Activated T-helper 2 cell treated with anti-CD3 and anti-CD28 coated beads, Interferon-gamma antibody, Interleukin-2, Interleukin-4, amounts not matched to agents 10 μg/mL and 5 μg/mL and 100 μg/mL, durations not matched to agents 14 hours and 24 hours and 36 hours (primary cell): Measurements from ENCODE around the gene FKBP15. TPM values are rescaled to one million over a fixed set of nuclear protein-coding genes. Genes with fewer than 3 reads are reported as not detected.

Experiments used
- DNase-seq: peaks from one replicate; pipeline ENCODE4 v3.0.0; 2021; ENCODE audit warnings: low spot score
- H3K27ac Mint-ChIP-seq: one replicate; pipeline ENCODE4 v1.8.0; 2021; ENCODE audit warnings: mixed read lengths
- H3K27me3 Mint-ChIP-seq: one replicate; pipeline ENCODE4 v1.8.0; 2021; ENCODE audit warnings: low read depth, mixed read lengths
- H3K36me3 Mint-ChIP-seq: one replicate; pipeline ENCODE4 v1.8.0; 2021; ENCODE audit warnings: low read depth, mixed read lengths
- H3K4me1 Mint-ChIP-seq: one replicate; pipeline ENCODE4 v1.8.0; 2021; ENCODE audit warnings: low read depth, mixed read lengths
- H3K4me3 Mint-ChIP-seq: one replicate; pipeline ENCODE4 v1.8.0; 2021; ENCODE audit warnings: low read depth, mild to moderate bottlenecking, moderate library complexity, mixed read lengths
- H3K9me3 Mint-ChIP-seq: one replicate; pipeline ENCODE4 v1.8.0; 2021; ENCODE audit warnings: mixed read lengths
- intact Hi-C: fragments of 100-400 bp; cut with micrococcal nuclease; formaldehyde crosslinking; loops from one replicate; pipeline ENCODE4 v1.15.1; 2023
- total RNA-seq: library from RNA; stranded (reverse); gene quantifications from 2 replicates; pipeline ENCODE4 v1.2.3, GENCODE V29; 2022

FKBP15 gene
- total RNA-seq, 1 donor from 2014 or later = 40.4 TPM

GRCh38 chr9:113164536-113165300, 56.4 kb downstream of the FKBP15 start:
- H3K4me1 Mint-ChIP-seq = no peaks in the 10 kb centered on the region
- no peak for DNase-seq
- H3K27ac Mint-ChIP-seq = no peak overlapping the region
- no peak overlapping the region for H3K4me3 Mint-ChIP-seq
- intact Hi-C loops = no loop called here
- H3K27me3 Mint-ChIP-seq = no peaks in the 10 kb centered on the region
- peaks cover 66% of the 10 kb centered on the region for H3K36me3 Mint-ChIP-seq
- H3K9me3 Mint-ChIP-seq = no peaks in the 10 kb centered on the region

DNA sequence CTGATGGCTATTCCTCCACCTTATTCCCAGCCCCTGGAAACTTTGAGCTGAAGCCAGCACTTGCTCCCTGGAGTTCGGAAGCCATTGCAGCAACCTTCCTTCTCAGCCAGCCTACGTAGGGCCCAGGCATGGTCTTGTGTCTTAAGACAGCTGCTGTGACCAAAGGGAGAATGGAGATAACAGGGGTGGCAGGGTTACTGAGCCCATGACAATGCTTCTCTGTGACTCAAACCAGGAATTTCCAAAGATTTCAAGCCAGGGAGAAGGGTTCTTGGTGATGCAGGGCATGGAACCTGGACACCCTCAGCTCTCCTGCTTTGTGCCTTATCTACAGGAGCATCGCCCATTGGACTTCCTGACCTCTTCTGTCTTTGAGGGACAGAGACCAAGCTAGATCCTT, 58.1 kb downstream of the FKBP15 start:
- no peak for DNase-seq
- Mint-ChIP-seq H3K9me3 (no peaks in the 10 kb centered on the region), H3K27me3 (no peaks in the 10 kb centered on the region), H3K36me3 (peaks cover 57% of the 10 kb centered on the region), H3K4me1 (no peaks in the 10 kb centered on the region), H3K4me3 (no peak overlapping the region), H3K27ac (no peak overlapping the region)
- intact Hi-C loops = no loop called here

DNA sequence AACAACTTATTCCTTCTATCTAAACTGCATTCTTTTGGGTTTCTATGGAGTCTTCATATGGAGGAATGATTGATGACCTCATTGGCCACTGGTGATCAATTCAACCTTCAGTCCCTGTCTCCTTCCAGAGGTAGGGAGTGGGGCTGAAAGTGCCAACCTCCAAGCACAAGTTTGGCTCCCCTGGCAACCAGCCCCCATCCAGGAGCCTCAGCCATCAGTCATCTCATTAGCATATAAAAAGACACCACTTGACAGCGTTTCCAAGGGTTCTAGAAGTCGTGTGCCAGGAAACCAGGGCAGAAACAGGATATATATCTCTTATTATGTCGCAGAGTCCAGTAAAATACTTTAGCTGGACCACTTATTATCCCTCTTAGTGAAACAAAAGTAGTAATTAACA, 60.5 kb downstream of the FKBP15 start:
- Mint-ChIP-seq H3K36me3 (peaks cover 35% of the 10 kb centered on the region), H3K27me3 (no peaks in the 10 kb centered on the region), H3K4me1 (peaks cover 13% of the 10 kb centered on the region), H3K27ac (peak overlapping the region; percentile 2), H3K4me3 (no peak overlapping the region), H3K9me3 (no peaks in the 10 kb centered on the region)
- DNase-seq = no peak
- intact Hi-C loops = no loop called here

DNA sequence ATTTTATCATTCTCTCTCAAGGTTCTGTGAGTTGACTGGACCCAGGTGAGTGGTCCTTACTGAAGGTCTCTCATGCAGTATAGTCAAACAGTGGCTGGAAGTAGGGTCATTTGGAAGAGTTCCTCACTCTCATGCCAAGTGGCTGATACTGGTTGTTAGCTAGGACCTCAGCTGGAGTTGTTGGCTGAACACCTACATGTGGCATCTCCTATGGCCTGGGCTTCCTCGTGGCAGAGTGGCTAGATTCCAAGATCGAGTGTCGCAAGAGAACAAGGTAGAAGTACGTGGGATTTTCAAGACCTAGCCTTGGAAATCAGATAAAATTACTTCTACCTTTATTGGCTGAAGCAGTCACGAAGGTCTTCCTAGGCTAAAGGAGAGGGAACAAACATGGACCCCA, 62.6 kb downstream of the FKBP15 start:
- no peak for DNase-seq
- Mint-ChIP-seq H3K27me3 (no peaks in the 10 kb centered on the region), H3K9me3 (no peaks in the 10 kb centered on the region), H3K36me3 (peaks cover 22% of the 10 kb centered on the region), H3K27ac (no peak overlapping the region), H3K4me1 (peaks cover 24% of the 10 kb centered on the region), H3K4me3 (no peak overlapping the region)
- intact Hi-C loops = loop anchor here (5.0 kb wide), 1 partner anchor 46 kb away; no protein-coding TSS in a partner anchor

DNA sequence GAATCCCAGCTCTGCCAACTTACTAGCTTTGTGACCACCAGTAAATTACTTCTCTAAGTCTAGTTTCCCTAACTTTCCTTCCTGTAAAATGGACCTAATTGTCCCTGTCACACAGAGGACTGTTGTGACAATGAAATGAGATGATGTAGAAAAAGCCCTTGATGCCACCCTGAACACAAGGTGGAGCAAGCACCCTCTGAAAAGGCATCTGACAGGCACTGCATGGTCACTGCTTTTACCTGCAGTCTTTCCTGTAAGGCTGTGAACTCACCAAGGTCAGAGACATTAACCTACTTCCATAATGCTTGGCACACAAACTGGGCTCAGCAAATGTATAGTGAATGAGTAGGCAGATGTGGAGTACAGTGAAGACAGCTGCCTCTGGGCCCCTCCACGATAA, 64.2 kb downstream of the FKBP15 start:
- DNase-seq = no peak

DNA sequence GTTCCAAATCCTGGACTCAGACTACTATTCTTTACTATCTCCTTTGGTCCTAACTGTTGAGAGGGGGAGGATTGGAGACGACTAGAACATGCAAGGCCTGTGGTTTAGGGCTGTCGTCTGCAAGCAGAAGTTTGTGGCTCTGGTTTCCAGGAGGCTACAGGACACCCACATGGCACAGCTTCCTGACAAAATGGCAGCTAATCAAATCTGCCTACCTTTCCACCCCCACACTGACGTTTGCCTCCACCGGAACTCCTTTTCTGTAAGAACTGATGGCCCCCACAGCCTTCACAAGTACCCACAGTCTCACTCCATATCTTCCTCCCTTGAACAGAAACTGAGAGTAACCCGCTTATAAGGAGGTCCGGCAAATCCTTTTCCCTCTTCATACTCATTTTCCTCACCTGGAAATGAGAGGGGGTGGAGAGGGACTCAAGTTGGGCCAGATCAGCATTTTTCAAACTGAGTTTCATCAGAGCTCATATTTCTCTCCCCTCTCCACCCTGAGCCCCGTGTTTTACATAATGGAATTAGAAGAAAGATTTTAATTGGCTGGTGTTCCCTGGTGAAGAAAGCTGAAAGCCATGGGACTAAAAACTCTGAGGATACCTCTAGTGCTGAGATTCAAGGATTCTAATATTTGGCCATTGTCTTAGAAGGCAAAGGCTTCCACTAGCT, 65.0 kb downstream of the FKBP15 start:
- peak; percentile 19 for DNase-seq
- peaks cover 5% of the 10 kb centered on the region for H3K27me3 Mint-ChIP-seq
- peaks cover 13% of the 10 kb centered on the region for H3K36me3 Mint-ChIP-seq
- intact Hi-C loops = loop anchor here (5.0 kb wide), 1 partner anchor 44 kb away; no protein-coding TSS in a partner anchor
- peaks cover 40% of the 10 kb centered on the region for H3K4me1 Mint-ChIP-seq
- peak overlapping the region; percentile 74 for H3K27ac Mint-ChIP-seq
- no peaks in the 10 kb centered on the region for H3K9me3 Mint-ChIP-seq
- H3K4me3 Mint-ChIP-seq = peak overlapping the region; percentile 5

More for the DNA sequence above, 64.2 kb downstream of the FKBP15 start:
- Mint-ChIP-seq H3K27ac (peak overlapping the region; percentile 61), H3K4me3 (no peak overlapping the region), H3K4me1 (peaks cover 35% of the 10 kb centered on the region), H3K27me3 (peaks cover 3% of the 10 kb centered on the region), H3K9me3 (no peaks in the 10 kb centered on the region), H3K36me3 (peaks cover 15% of the 10 kb centered on the region)
- intact Hi-C loops = loop anchor here (5.0 kb wide), 1 partner anchor 45 kb away; no protein-coding TSS in a partner anchor

- DNase-seq = no peak
- peaks cover 5% of the 10 kb centered on the region for H3K27me3 Mint-ChIP-seq
- H3K9me3 Mint-ChIP-seq = no peaks in the 10 kb centered on the region
- H3K36me3 Mint-ChIP-seq = peaks cover 10% of the 10 kb centered on the region
- no peak overlapping the region for H3K4me3 Mint-ChIP-seq
- intact Hi-C loops = loop anchor here (5.0 kb wide), 2 partner anchors 43 to 257 kb away; partner anchors contain the start of genes C9orf43 and POLE3
- H3K4me1 Mint-ChIP-seq = peaks cover 40% of the 10 kb centered on the region
- peak overlapping the region; percentile 43 for H3K27ac Mint-ChIP-seq
These were observed 66.1 kb downstream of the FKBP15 start for GRCh38 chr9:113154946-113155345.

GRCh38 chr9:113154471-113154870, 66.6 kb downstream of the FKBP15 start:
- Mint-ChIP-seq H3K4me3 (no peak overlapping the region), H3K9me3 (no peaks in the 10 kb centered on the region), H3K36me3 (peaks cover 10% of the 10 kb centered on the region), H3K27me3 (peaks cover 5% of the 10 kb centered on the region), H3K27ac (peak overlapping the region; percentile 43), H3K4me1 (peaks cover 40% of the 10 kb centered on the region)
- DNase-seq = no peak
- intact Hi-C loops = loop anchor here (5.0 kb wide), 1 partner anchor 258 kb away; the partner anchor contains the start of genes C9orf43 and POLE3

DNA sequence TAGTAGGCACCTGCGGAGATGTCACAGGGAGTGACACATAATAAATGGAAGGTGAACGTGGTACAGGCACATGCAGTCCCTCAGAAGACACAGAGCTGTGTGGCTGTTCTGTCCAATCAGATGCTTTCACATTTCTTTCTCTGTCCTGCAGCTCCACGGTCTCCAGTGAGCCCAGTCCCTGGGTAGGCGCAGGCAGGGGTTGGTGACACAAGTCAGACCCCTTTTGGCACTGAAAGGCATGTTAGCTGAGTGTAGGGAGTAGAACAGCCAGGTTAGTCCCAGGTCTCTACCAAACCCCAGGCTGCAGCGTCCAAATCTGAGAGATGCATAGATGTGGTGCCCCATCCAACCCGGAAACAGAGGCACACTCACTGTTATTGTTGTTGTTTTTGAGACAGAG, 67.5 kb downstream of the FKBP15 start:
- no peak overlapping the region for H3K4me3 Mint-ChIP-seq
- H3K27me3 Mint-ChIP-seq = peaks cover 7% of the 10 kb centered on the region
- no peak for DNase-seq
- no peaks in the 10 kb centered on the region for H3K9me3 Mint-ChIP-seq
- intact Hi-C loops = loop anchor here (5.0 kb wide), 1 partner anchor 259 kb away; the partner anchor contains the start of genes C9orf43 and POLE3
- H3K36me3 Mint-ChIP-seq = peaks cover 6% of the 10 kb centered on the region
- peaks cover 40% of the 10 kb centered on the region for H3K4me1 Mint-ChIP-seq
- no peak overlapping the region for H3K27ac Mint-ChIP-seq

DNA sequence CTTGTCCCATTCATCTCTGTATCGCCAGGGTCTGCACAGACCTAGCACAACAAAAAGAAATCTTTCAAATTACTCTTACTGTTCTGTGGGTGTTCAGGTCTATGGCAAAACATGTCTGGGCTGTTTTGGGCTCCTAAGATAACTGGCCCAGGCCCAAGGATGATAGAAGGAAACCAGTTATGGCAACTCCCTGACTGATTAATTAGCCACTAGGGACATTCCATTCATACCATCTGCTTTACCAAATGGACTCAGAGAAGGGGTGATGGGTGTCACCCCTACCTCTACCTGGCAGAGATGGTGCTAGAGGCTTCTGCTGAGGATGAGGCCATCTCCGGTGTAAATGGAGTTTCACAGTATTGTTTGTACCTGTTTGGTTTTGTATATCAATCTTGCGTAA, 68.4 kb downstream of the FKBP15 start:
- H3K4me1 Mint-ChIP-seq = peaks cover 40% of the 10 kb centered on the region
- H3K36me3 Mint-ChIP-seq = peaks cover 3% of the 10 kb centered on the region

GRCh38 chr9:113151696-113152630, 69.1 kb downstream of the FKBP15 start:
- no peaks in the 10 kb centered on the region for H3K9me3 Mint-ChIP-seq
- peaks cover 7% of the 10 kb centered on the region for H3K27me3 Mint-ChIP-seq
- intact Hi-C loops = loop anchor here (2.0 to 5.0 kb wide), 3 partner anchors 69 to 260 kb away; partner anchors contain the start of genes C9orf43, CDC26, FKBP15 and POLE3
- peak overlapping the region; percentile 79 for H3K4me3 Mint-ChIP-seq
- H3K4me1 Mint-ChIP-seq = peaks cover 39% of the 10 kb centered on the region
- H3K36me3 Mint-ChIP-seq = peaks cover 3% of the 10 kb centered on the region
- H3K27ac Mint-ChIP-seq = peak overlapping the region; percentile 25
- no peak for DNase-seq

More for the DNA sequence above, 68.4 kb downstream of the FKBP15 start:
- Mint-ChIP-seq H3K4me3 (peak overlapping the region; percentile 79), H3K9me3 (no peaks in the 10 kb centered on the region), H3K27ac (peak overlapping the region; percentile 25), H3K27me3 (peaks cover 7% of the 10 kb centered on the region)
- no peak for DNase-seq
- intact Hi-C loops = loop anchor here (5.0 kb wide), 1 partner anchor 260 kb away; the partner anchor contains the start of genes C9orf43 and POLE3
